Naive thymus-derived CD4-positive, alpha-beta T cell (primary cell): ENCODE data around the gene MMP3. TPM values are rescaled to one million over a fixed set of nuclear protein-coding genes. Genes with fewer than 3 reads are reported as not detected.

Source experiments
- ATAC-seq: fragments of 150-1000 bp; cut with Tn5 transposase; 2 replicates; pipeline ENCODE4 v1.10.0; 2021; ENCODE audit warnings: mild to moderate bottlenecking, moderate library complexity
- CTCF ChIA-PET: fragments of 350-600 bp; sonication (Branson Sonifier 250); formaldehyde crosslinking; loops from one replicate; lab custom pipeline; 2021; ENCODE audit warnings: antibody characterized with exemption; lab: Charles Lee
- POLR2A ChIA-PET: fragments of 350-600 bp; sonication (Branson Sonifier 250); formaldehyde crosslinking; loops from one replicate; lab custom pipeline; 2021; ENCODE audit warnings: antibody characterized with exemption, inconsistent platforms; lab: Charles Lee
- DNase-seq, 9 donors: peaks; one replicate each; pipeline versions ENCODE4 v3.0.0 to v3.0.0-alpha.2; 2020 to 2022; ENCODE audit warnings: mixed read lengths in 1 of 9
- H3K27ac ChIP-seq: one replicate; pipeline ENCODE4 v1.7.0; 2013; ENCODE audit warnings: mild to moderate bottlenecking, low read depth, low read length, moderate library complexity
- H3K27me3 ChIP-seq, 2 donors: one replicate each; pipeline ENCODE4 v1.7.0; 2013; ENCODE audit warnings: low read length in 2 of 2, mild to moderate bottlenecking in 2 of 2, moderate library complexity in 2 of 2; ENCODE audit not compliant: control insufficient read depth in 2 of 2, insufficient read depth in 2 of 2
- H3K36me3 ChIP-seq, 3 experiments: 1 replicate in 2 of 3; 2 replicates in 1 of 3; pipeline ENCODE4 v1.7.0; 2013; ENCODE audit warnings: low read length in 3 of 3, mild to moderate bottlenecking in 3 of 3, moderate library complexity in 1 of 3; ENCODE audit not compliant: insufficient read depth in 3 of 3, control insufficient read depth in 2 of 3
- H3K4me1 ChIP-seq, 2 donors: one replicate each; pipeline ENCODE4 v1.7.0; 2013; ENCODE audit warnings: low read length in 2 of 2, mild to moderate bottlenecking in 2 of 2, moderate library complexity in 1 of 2; ENCODE audit not compliant: control insufficient read depth in 2 of 2, insufficient read depth in 2 of 2
- H3K4me3 ChIP-seq: 2 replicates; pipeline ENCODE4 v1.7.0; 2013; ENCODE audit warnings: mild to moderate bottlenecking, low read length
- H3K9me3 ChIP-seq, 3 experiments: 1 replicate in 2 of 3; 2 replicates in 1 of 3; pipeline ENCODE4 v1.7.0; 2013; ENCODE audit warnings: low read length in 3 of 3; ENCODE audit not compliant: control insufficient read depth in 2 of 3
- H3K27ac Mint-ChIP-seq, 9 donors: one replicate each; pipeline ENCODE4 v1.8.0; 2020 to 2022; ENCODE audit warnings: mixed read lengths in 9 of 9, mild to moderate bottlenecking in 8 of 9, moderate library complexity in 5 of 9, inconsistent platforms in 2 of 9
- H3K27me3 Mint-ChIP-seq, 5 donors: one replicate each; pipeline ENCODE4 v1.8.0; 2021 to 2022; ENCODE audit warnings: mixed read lengths in 5 of 5, mild to moderate bottlenecking in 1 of 5
- H3K36me3 Mint-ChIP-seq, 5 donors: one replicate each; pipeline ENCODE4 v1.8.0; 2020 to 2022; ENCODE audit warnings: mixed read lengths in 5 of 5, mild to moderate bottlenecking in 3 of 5, inconsistent platforms in 1 of 5
- H3K4me1 Mint-ChIP-seq, 7 donors: one replicate each; pipeline ENCODE4 v1.8.0; 2020 to 2022; ENCODE audit warnings: mixed read lengths in 7 of 7, mild to moderate bottlenecking in 3 of 7, inconsistent platforms in 1 of 7
- H3K4me3 Mint-ChIP-seq, 10 donors: one replicate each; pipeline ENCODE4 v1.8.0; 2020 to 2022; ENCODE audit warnings: mild to moderate bottlenecking in 10 of 10, mixed read lengths in 10 of 10, moderate library complexity in 6 of 10, inconsistent platforms in 2 of 10
- H3K9me3 Mint-ChIP-seq, 11 donors: one replicate each; pipeline ENCODE4 v1.8.0; 2020 to 2022; ENCODE audit warnings: mixed read lengths in 11 of 11, mild to moderate bottlenecking in 4 of 11, inconsistent platforms in 1 of 11, moderate library complexity in 1 of 11
- intact Hi-C, 2 donors: fragments of 100-400 bp; cut with micrococcal nuclease; formaldehyde crosslinking; loops; one replicate each; pipeline ENCODE4 v1.15.1; 2023
- polyA plus RNA-seq, 2 donors: library from polyadenylated mRNA; unstranded; fragments of 300-500 nt; fragmentation: Illumina TruSeq; gene quantifications; one replicate each; pipeline ENCODE4 v1.2.3, GENCODE V29; 2021
- total RNA-seq, 6 experiments: library from RNA in 5 of 6; stranded (reverse) in 5 of 6; gene quantifications; 1 replicate in 5 of 6; 2 replicates in 1 of 6; pipeline ENCODE4 v1.2.3 and lab custom pipeline; 2021 to 2026

MMP3 gene
- total and polyA plus RNA-seq, 7 experiments from 2014 or later, result not detected

- no peaks in the 10 kb centered on the region for H3K27me3 ChIP-seq
- POLR2A ChIA-PET, result no interaction called here
- CTCF ChIA-PET, result interaction anchor here (0.5 kb wide), 1 partner anchor 494 kb away, joined by 3 read pairs; no protein-coding TSS in a partner anchor
- DNase-seq (no peak), ATAC-seq (no peak)
- H3K4me1 ChIP-seq, result no peaks in the 10 kb centered on the region
- Mint-ChIP-seq H3K4me3 (no peak overlapping the region), H3K36me3 (no peaks in the 10 kb centered on the region), H3K4me1 (no peaks in the 10 kb centered on the region), H3K9me3 (peaks cover 0 to 13% (median 1%) of the 10 kb centered on the region in 11 donors), H3K27me3 (peaks cover 10 to 35% (median 21%) of the 10 kb centered on the region in 5 donors), H3K27ac (no peak overlapping the region)
- H3K27ac ChIP-seq, result no peak overlapping the region
- H3K4me3 ChIP-seq, result no peak overlapping the region
- no peaks in the 10 kb centered on the region for H3K9me3 ChIP-seq
- no peaks in the 10 kb centered on the region for H3K36me3 ChIP-seq
- intact Hi-C loops, result no loop called here
These were observed 7.8 kb upstream of the MMP3 start for GRCh38 chr11:102850973-102851745.

GRCh38 chr11:102849311-102849710 lies 5.9 kb upstream of the MMP3 start:
- H3K4me1 ChIP-seq, result no peaks in the 10 kb centered on the region
- intact Hi-C loops, result no loop called here
- H3K36me3 ChIP-seq, result no peaks in the 10 kb centered on the region
- Mint-ChIP-seq H3K27me3 (peaks cover 10 to 46% (median 23%) of the 10 kb centered on the region in 5 donors), H3K4me1 (peaks cover 0 to 2% (median 0%) of the 10 kb centered on the region in 7 donors), H3K27ac (no peak overlapping the region), H3K4me3 (no peak overlapping the region), H3K36me3 (no peaks in the 10 kb centered on the region), H3K9me3 (peaks cover 0 to 13% (median 2%) of the 10 kb centered on the region in 11 donors)
- H3K9me3 ChIP-seq, result no peaks in the 10 kb centered on the region
- ChIA-PET POLR2A (no interaction called here), CTCF (no interaction called here)
- no peak overlapping the region for H3K27ac ChIP-seq
- DNase-seq (no peak), ATAC-seq (no peak)
- H3K27me3 ChIP-seq, result no peaks in the 10 kb centered on the region
- H3K4me3 ChIP-seq, result no peak overlapping the region

DNA sequence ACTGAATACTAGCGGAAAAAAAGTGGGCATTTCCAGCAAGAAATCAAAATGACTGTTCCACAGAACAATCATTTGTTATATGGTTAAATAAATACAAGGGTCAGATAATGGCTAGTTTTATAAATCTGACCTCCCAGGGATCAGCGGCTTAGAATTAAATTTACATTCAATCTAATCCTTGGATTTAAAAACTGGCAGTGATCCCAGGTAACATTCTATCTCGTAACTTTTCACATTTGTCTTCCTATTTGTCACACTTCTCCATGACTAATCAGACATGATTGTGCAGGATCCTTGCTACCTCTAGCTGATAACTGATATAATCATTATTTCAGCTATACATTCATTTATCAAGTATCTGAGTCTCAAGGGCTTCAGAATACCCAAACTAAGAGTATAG lies 2.9 kb upstream of the MMP3 start:
- Mint-ChIP-seq H3K9me3 (peaks cover 0 to 13% (median 1%) of the 10 kb centered on the region in 11 donors), H3K27ac (no peak overlapping the region), H3K4me1 (peaks cover 0 to 2% (median 0%) of the 10 kb centered on the region in 7 donors), H3K4me3 (no peak overlapping the region), H3K36me3 (no peaks in the 10 kb centered on the region), H3K27me3 (peaks cover 5 to 37% (median 20%) of the 10 kb centered on the region in 5 donors)
- Histone ChIP-seq H3K36me3 (no peaks in the 10 kb centered on the region), H3K4me3 (no peak overlapping the region), H3K9me3 (no peaks in the 10 kb centered on the region), H3K27ac (no peak overlapping the region), H3K27me3 (peaks cover 0 to 3% of the 10 kb centered on the region in 2 donors), H3K4me1 (no peaks in the 10 kb centered on the region)
- POLR2A ChIA-PET, result no interaction called here
- intact Hi-C loops, result no loop called here
- DNase-seq, result no peak
- CTCF ChIA-PET, result no interaction called here
- ATAC-seq, result no peak

- peaks cover 0 to 2% (median 0%) of the 10 kb centered on the region in 7 donors for H3K4me1 Mint-ChIP-seq
- CTCF ChIA-PET, result no interaction called here
These were observed 479 bp downstream of the MMP3 start for GRCh38 chr11:102842930-102843329.

GRCh38 chr11:102840018-102840417 lies 3.4 kb downstream of the MMP3 start:
- ChIA-PET CTCF (no interaction called here), POLR2A (no interaction called here)
- no peak overlapping the region for H3K4me3 ChIP-seq
- H3K27ac ChIP-seq, result no peak overlapping the region
- H3K4me3 Mint-ChIP-seq, result no peak overlapping the region
- intact Hi-C loops, result no loop called here
- H3K4me1 ChIP-seq, result no peaks in the 10 kb centered on the region
- no peaks in the 10 kb centered on the region for H3K36me3 ChIP-seq
- ATAC-seq (no peak), DNase-seq (no peak)
- no peaks in the 10 kb centered on the region for H3K4me1 Mint-ChIP-seq
- no peaks in the 10 kb centered on the region for H3K9me3 ChIP-seq
- H3K27me3 ChIP-seq, result peaks cover 0 to 3% of the 10 kb centered on the region in 2 donors
- H3K9me3 Mint-ChIP-seq, result peaks cover 0 to 5% (median 0%) of the 10 kb centered on the region in 11 donors
- H3K27ac Mint-ChIP-seq, result no peak overlapping the region
- H3K36me3 Mint-ChIP-seq, result no peaks in the 10 kb centered on the region
- peaks cover 0 to 17% (median 9%) of the 10 kb centered on the region in 5 donors for H3K27me3 Mint-ChIP-seq

More at GRCh38 chr11:102842930-102843329, 479 bp downstream of the MMP3 start:
- no peak overlapping the region for H3K4me3 Mint-ChIP-seq
- peaks cover 2 to 23% (median 12%) of the 10 kb centered on the region in 5 donors for H3K27me3 Mint-ChIP-seq
- H3K9me3 Mint-ChIP-seq, result peaks cover 0 to 9% (median 0%) of the 10 kb centered on the region in 11 donors
- no peak for ATAC-seq
- no peak overlapping the region for H3K27ac ChIP-seq
- peaks cover 0 to 3% of the 10 kb centered on the region in 2 donors for H3K27me3 ChIP-seq
- no peaks in the 10 kb centered on the region for H3K36me3 ChIP-seq
- no peak overlapping the region for H3K27ac Mint-ChIP-seq
- intact Hi-C loops, result no loop called here
- H3K36me3 Mint-ChIP-seq, result no peaks in the 10 kb centered on the region
- no peaks in the 10 kb centered on the region for H3K4me1 ChIP-seq
- POLR2A ChIA-PET, result no interaction called here
- H3K9me3 ChIP-seq, result no peaks in the 10 kb centered on the region
- H3K4me3 ChIP-seq, result no peak overlapping the region
- no peak for DNase-seq

- no peaks in the 10 kb centered on the region for H3K36me3 Mint-ChIP-seq
- Histone ChIP-seq H3K4me1 (no peaks in the 10 kb centered on the region), H3K36me3 (no peaks in the 10 kb centered on the region), H3K4me3 (no peak overlapping the region), H3K9me3 (no peaks in the 10 kb centered on the region), H3K27ac (no peak overlapping the region), H3K27me3 (no peaks in the 10 kb centered on the region)
- H3K4me1 Mint-ChIP-seq, result no peaks in the 10 kb centered on the region
- POLR2A ChIA-PET, result no interaction called here
- no peak for ATAC-seq
- intact Hi-C loops, result no loop called here
- peaks cover 0 to 5% (median 0%) of the 10 kb centered on the region in 11 donors for H3K9me3 Mint-ChIP-seq
- H3K27ac Mint-ChIP-seq, result no peak overlapping the region
- DNase-seq, result no peak
- peaks cover 6 to 17% (median 8%) of the 10 kb centered on the region in 5 donors for H3K27me3 Mint-ChIP-seq
- CTCF ChIA-PET, result no interaction called here
- H3K4me3 Mint-ChIP-seq, result no peak overlapping the region
These were observed 5.8 kb downstream of the MMP3 start for GRCh38 chr11:102837646-102838045.

DNA sequence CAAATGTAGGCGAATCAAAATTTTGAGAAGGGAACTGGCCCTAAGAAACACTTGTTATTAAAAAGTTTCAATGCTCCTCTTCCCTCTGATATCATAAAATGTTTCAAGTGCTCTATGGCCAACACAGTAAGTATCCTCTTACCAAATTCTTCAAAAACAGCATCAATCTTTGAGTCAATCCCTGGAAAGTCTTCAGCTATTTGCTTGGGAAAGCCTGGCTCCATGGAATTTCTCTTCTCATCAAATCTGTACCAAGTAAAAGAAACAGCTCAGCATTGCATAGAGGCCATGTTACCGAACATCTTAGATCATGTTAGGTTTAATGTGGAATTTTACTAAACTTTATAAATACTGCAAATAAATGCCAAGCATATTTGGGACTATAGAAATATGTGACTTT lies 6.3 kb downstream of the MMP3 start:
- Histone ChIP-seq H3K27ac (no peak overlapping the region), H3K27me3 (no peaks in the 10 kb centered on the region), H3K4me1 (no peaks in the 10 kb centered on the region), H3K9me3 (no peaks in the 10 kb centered on the region), H3K4me3 (no peak overlapping the region), H3K36me3 (no peaks in the 10 kb centered on the region)
- Mint-ChIP-seq H3K4me3 (no peak overlapping the region), H3K9me3 (peaks cover 0 to 5% (median 0%) of the 10 kb centered on the region in 11 donors), H3K27ac (no peak overlapping the region), H3K36me3 (no peaks in the 10 kb centered on the region), H3K27me3 (peaks cover 9 to 22% (median 11%) of the 10 kb centered on the region in 5 donors), H3K4me1 (no peaks in the 10 kb centered on the region)
- ATAC-seq, result no peak
- intact Hi-C loops, result no loop called here
- ChIA-PET CTCF (no interaction called here), POLR2A (no interaction called here)
- no peak for DNase-seq
